ENCODE results near the gene SFT2D1. TPM values are rescaled to one million over a fixed set of nuclear protein-coding genes. Genes with fewer than 3 reads are reported as not detected.
A peak's percentile ranks its signal among the peaks of the same experiment; 100 is the strongest.

SFT2D1 gene
- total and polyA plus RNA-seq, 9 of the 15 experiments (the other 6 are each of a cell fraction or from before 2014, with no cell fraction given), result 54.4 to 140 (median 74.6) TPM

GRCh38 chr6:166382933-166383801 is 40.8 kb upstream of the SFT2D1 start, which contains the start of gene MPC1 (continued):
- TF ChIP-seq, protein P1, sequence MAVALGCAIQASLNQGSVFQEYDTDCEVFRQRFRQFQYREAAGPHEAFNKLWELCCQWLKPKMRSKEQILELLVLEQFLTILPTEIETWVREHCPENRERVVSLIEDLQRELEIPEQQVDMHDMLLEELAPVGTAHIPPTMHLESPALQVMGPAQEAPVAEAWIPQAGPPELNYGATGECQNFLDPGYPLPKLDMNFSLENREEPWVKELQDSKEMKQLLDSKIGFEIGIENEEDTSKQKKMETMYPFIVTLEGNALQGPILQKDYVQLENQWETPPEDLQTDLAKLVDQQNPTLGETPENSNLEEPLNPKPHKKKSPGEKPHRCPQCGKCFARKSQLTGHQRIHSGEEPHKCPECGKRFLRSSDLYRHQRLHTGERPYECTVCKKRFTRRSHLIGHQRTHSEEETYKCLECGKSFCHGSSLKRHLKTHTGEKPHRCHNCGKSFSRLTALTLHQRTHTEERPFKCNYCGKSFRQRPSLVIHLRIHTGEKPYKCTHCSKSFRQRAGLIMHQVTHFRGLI (CRISPR knock-in tag; IDR thresholded peaks at IDR 0.05), result no peak
- TF ChIP-seq NONO (IDR thresholded peaks at IDR 0.05; ENCODE audit: low read depth in 2 of 2, low read length in 1 of 2) (peak in 1 of 2 experiments; percentile 74; a peak in 2 of 4 replicates), ZBTB1 (CRISPR knock-in tag; IDR thresholded peaks at IDR 0.05; ENCODE audit: borderline replicate concordance, low read depth) (peak; percentile 96), ASH1L (IDR thresholded peaks at IDR 0.05; ENCODE audit: borderline replicate concordance, low read depth, partially characterized antibody) (no peak), ZNF717 (CRISPR knock-in tag; IDR thresholded peaks at IDR 0.05) (no peak), PTRF (tag; IDR thresholded peaks at IDR 0.05) (no peak), CUX1 (CRISPR knock-in tag; IDR thresholded peaks at IDR 0.05) (no peak), ARHGAP35 (IDR thresholded peaks at IDR 0.05; ENCODE audit: partially characterized antibody) (no peak), HOXB6 (CRISPR knock-in tag; IDR thresholded peaks at IDR 0.05; ENCODE audit: borderline replicate concordance) (no peak), CC2D1A (IDR thresholded peaks at IDR 0.05) (no peak), CCAR2 (IDR thresholded peaks at IDR 0.05; ENCODE audit: low read depth, low read length) (no peak), STAG1 (CRISPR knock-in tag; IDR thresholded peaks at IDR 0.05; ENCODE audit: borderline replicate concordance) (no peak), ZC3H11A (IDR thresholded peaks at IDR 0.05; ENCODE audit: low read depth, low read length) (no peak), HMGN3 (IDR thresholded peaks at IDR 0.05; ENCODE audit: borderline replicate concordance, extremely low read depth, insufficient read length, low read depth, low read length) (peak; percentile 87), POU5F1 (IDR thresholded peaks at IDR 0.05; ENCODE audit: borderline replicate concordance, low read depth, low read length, partially characterized antibody) (no peak), MTA3 (IDR thresholded peaks at IDR 0.05; ENCODE audit: borderline replicate concordance) (peak; percentile 90), FOXK1 (CRISPR knock-in tag; IDR thresholded peaks at IDR 0.05; ENCODE audit: borderline replicate concordance) (no peak), CBFA2T3 (IDR thresholded peaks at IDR 0.05) (no peak), SAFB2 (IDR thresholded peaks at IDR 0.05; ENCODE audit: borderline replicate concordance, low read depth, low read length, severe bottlenecking) (no peak), HNRNPLL (IDR thresholded peaks at IDR 0.05; ENCODE audit: low read depth, low read length, poor library complexity, severe bottlenecking) (peak; percentile 97), TAF15 (IDR thresholded peaks at IDR 0.05; ENCODE audit: low read depth, low read length) (no peak)
